Skeletal muscle tissue (tissue), 4 donors: ENCODE data around the gene PPP2R5E. TPM values are rescaled to one million over a fixed set of nuclear protein-coding genes. Genes with fewer than 3 reads are reported as not detected.

Source experiments
- H3K27ac ChIP-seq: one replicate; pipeline ENCODE4 v1.7.0; 2013; ENCODE audit warnings: mild to moderate bottlenecking, low read depth, low read length, inconsistent platforms
- H3K27me3 ChIP-seq, 3 donors: one replicate each; pipeline ENCODE4 v1.7.0; 2013; ENCODE audit warnings: low read length in 3 of 3; ENCODE audit not compliant: control insufficient read depth in 3 of 3, insufficient read depth in 3 of 3
- H3K36me3 ChIP-seq, 3 donors: one replicate each; pipeline ENCODE4 v1.7.0; 2013; ENCODE audit warnings: low read length in 3 of 3; ENCODE audit not compliant: control insufficient read depth in 3 of 3, insufficient read depth in 3 of 3
- H3K4me1 ChIP-seq, 3 donors: one replicate each; pipeline ENCODE4 v1.7.0; 2013; ENCODE audit warnings: low read length in 3 of 3, mild to moderate bottlenecking in 3 of 3; ENCODE audit not compliant: control insufficient read depth in 3 of 3, insufficient read depth in 3 of 3
- H3K4me3 ChIP-seq, 3 donors: one replicate each; pipeline ENCODE4 v1.7.0; 2013; ENCODE audit warnings: low read length in 3 of 3
- H3K9ac ChIP-seq, 3 donors: one replicate each; pipeline ENCODE4 v1.7.0; 2013; ENCODE audit warnings: low read length in 3 of 3, mild to moderate bottlenecking in 3 of 3, moderate library complexity in 2 of 3, low read depth in 1 of 3
- H3K9me3 ChIP-seq, 3 donors: one replicate each; pipeline ENCODE4 v1.7.0; 2013; ENCODE audit warnings: low read length in 3 of 3; ENCODE audit not compliant: control insufficient read depth in 3 of 3
- total RNA-seq: library from RNA; depleted of rRNA; stranded (reverse); fragments of >200 nt; gene quantifications from one replicate; pipeline ENCODE4 v1.2.3, GENCODE V29; 2014
- donor health status: Osteomylitis.

Gene PPP2R5E
- total RNA-seq, 1 donor from 2014 or later: 11.0 TPM

GRCh38 chr14:63460680-63461369 is 82.4 kb downstream of the PPP2R5E start:
- no peaks in the 10 kb centered on the region for H3K9me3 ChIP-seq
- H3K4me3 ChIP-seq: no peak overlapping the region
- peaks cover 4 to 8% (median 8%) of the 10 kb centered on the region in 3 donors for H3K4me1 ChIP-seq
- H3K9ac ChIP-seq: no peak overlapping the region
- H3K36me3 ChIP-seq: no peaks in the 10 kb centered on the region
- no peak overlapping the region for H3K27ac ChIP-seq
- no peaks in the 10 kb centered on the region for H3K27me3 ChIP-seq

GRCh38 chr14:63459738-63460137 is 83.4 kb downstream of the PPP2R5E start:
- no peak overlapping the region for H3K4me3 ChIP-seq
- no peaks in the 10 kb centered on the region for H3K27me3 ChIP-seq
- H3K9me3 ChIP-seq: no peaks in the 10 kb centered on the region
- H3K4me1 ChIP-seq: peaks cover 6 to 14% (median 8%) of the 10 kb centered on the region in 3 donors
- H3K9ac ChIP-seq: no peak overlapping the region
- H3K36me3 ChIP-seq: no peaks in the 10 kb centered on the region
- H3K27ac ChIP-seq: no peak overlapping the region

DNA sequence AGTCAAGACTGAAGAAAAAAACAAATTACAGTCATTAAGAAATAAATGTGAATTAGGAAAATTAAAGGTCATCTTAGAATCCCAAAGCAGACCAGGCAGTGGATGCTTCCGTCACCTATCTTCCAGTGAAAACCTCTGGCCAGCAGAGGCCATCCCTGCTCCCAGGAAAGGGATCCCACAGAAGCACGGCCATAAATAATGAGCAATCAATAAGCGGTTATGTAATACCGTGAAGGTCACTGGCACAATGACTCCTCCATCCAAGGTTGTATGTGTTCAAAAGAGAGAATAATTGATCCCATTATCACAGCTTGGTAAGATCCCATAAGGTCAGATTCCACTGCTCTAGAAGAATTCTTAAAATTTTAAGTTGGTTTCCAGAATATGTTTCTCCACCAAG is 85.7 kb downstream of the PPP2R5E start:
- Histone ChIP-seq H3K4me1 (peaks cover 10 to 17% (median 12%) of the 10 kb centered on the region in 3 donors), H3K9me3 (no peaks in the 10 kb centered on the region), H3K36me3 (no peaks in the 10 kb centered on the region), H3K27ac (no peak overlapping the region), H3K27me3 (no peaks in the 10 kb centered on the region), H3K4me3 (no peak overlapping the region), H3K9ac (no peak overlapping the region)

- Histone ChIP-seq H3K9ac (no peak overlapping the region), H3K27ac (no peak overlapping the region)
These were observed 88.1 kb downstream of the PPP2R5E start for GRCh38 chr14:63454863-63455622.

GRCh38 chr14:63454436-63454835 is 88.7 kb downstream of the PPP2R5E start:
- peaks cover 0 to 2% (median 0%) of the 10 kb centered on the region in 3 donors for H3K36me3 ChIP-seq
- H3K4me1 ChIP-seq: peaks cover 2 to 9% (median 8%) of the 10 kb centered on the region in 3 donors
- H3K27me3 ChIP-seq: no peaks in the 10 kb centered on the region
- no peak overlapping the region for H3K4me3 ChIP-seq
- H3K27ac ChIP-seq: no peak overlapping the region
- no peaks in the 10 kb centered on the region for H3K9me3 ChIP-seq
- no peak overlapping the region for H3K9ac ChIP-seq

More at GRCh38 chr14:63454863-63455622, 88.1 kb downstream of the PPP2R5E start:
- Histone ChIP-seq H3K9me3 (no peaks in the 10 kb centered on the region), H3K36me3 (peaks cover 0 to 2% (median 0%) of the 10 kb centered on the region in 3 donors), H3K27me3 (no peaks in the 10 kb centered on the region), H3K4me1 (peaks cover 7 to 11% (median 9%) of the 10 kb centered on the region in 3 donors), H3K4me3 (no peak overlapping the region)

- no peaks in the 10 kb centered on the region for H3K9me3 ChIP-seq
- H3K27me3 ChIP-seq: no peaks in the 10 kb centered on the region
- H3K9ac ChIP-seq: no peak overlapping the region
- no peak overlapping the region for H3K27ac ChIP-seq
- H3K36me3 ChIP-seq: peaks cover 0 to 2% (median 0%) of the 10 kb centered on the region in 3 donors
- peaks cover 2 to 9% (median 8%) of the 10 kb centered on the region in 3 donors for H3K4me1 ChIP-seq
- no peak overlapping the region for H3K4me3 ChIP-seq
These were observed 89.7 kb downstream of the PPP2R5E start for GRCh38 chr14:63453443-63453936.

DNA sequence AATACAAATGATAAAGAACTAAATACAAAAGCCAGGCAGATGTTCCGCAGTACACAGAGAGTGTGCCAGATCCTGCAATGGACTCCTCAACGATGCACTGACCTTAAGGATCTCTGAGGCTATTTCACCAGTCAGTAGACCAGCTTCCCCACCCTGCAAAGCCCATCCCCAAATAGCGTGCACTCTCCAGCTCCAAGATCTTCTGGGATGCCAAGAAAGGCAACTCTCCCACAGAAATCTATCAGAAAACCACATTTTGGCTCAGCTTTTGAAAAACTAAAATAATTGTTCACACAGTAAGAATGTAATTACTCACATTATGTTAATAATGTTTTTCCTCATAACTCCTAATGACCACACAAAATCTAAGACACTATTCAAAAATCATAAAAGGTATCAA is 90.4 kb downstream of the PPP2R5E start:
- Histone ChIP-seq H3K27me3 (no peaks in the 10 kb centered on the region), H3K4me3 (no peak overlapping the region), H3K9me3 (no peaks in the 10 kb centered on the region), H3K36me3 (peaks cover 0 to 2% (median 0%) of the 10 kb centered on the region in 3 donors), H3K4me1 (peaks cover 2 to 9% (median 8%) of the 10 kb centered on the region in 3 donors), H3K9ac (no peak overlapping the region), H3K27ac (no peak overlapping the region)

GRCh38 chr14:63448841-63449240 is 94.3 kb downstream of the PPP2R5E start:
- H3K9me3 ChIP-seq: no peaks in the 10 kb centered on the region
- H3K27ac ChIP-seq: no peak overlapping the region
- no peaks in the 10 kb centered on the region for H3K27me3 ChIP-seq
- no peak overlapping the region for H3K4me3 ChIP-seq
- H3K9ac ChIP-seq: no peak overlapping the region
- H3K4me1 ChIP-seq: peaks cover 2 to 5% (median 4%) of the 10 kb centered on the region in 3 donors
- H3K36me3 ChIP-seq: peaks cover 0 to 2% (median 0%) of the 10 kb centered on the region in 3 donors

GRCh38 chr14:63444588-63444987 is 98.6 kb downstream of the PPP2R5E start:
- no peaks in the 10 kb centered on the region for H3K27me3 ChIP-seq
- no peaks in the 10 kb centered on the region for H3K9me3 ChIP-seq
- peaks cover 0 to 8% (median 0%) of the 10 kb centered on the region in 3 donors for H3K4me1 ChIP-seq
- H3K9ac ChIP-seq: no peak overlapping the region
- H3K4me3 ChIP-seq: no peak overlapping the region
- no peaks in the 10 kb centered on the region for H3K36me3 ChIP-seq
- no peak overlapping the region for H3K27ac ChIP-seq

GRCh38 chr14:63443988-63444387 is 99.2 kb downstream of the PPP2R5E start:
- Histone ChIP-seq H3K9ac (no peak overlapping the region), H3K4me1 (peaks cover 2 to 10% (median 3%) of the 10 kb centered on the region in 3 donors), H3K36me3 (no peaks in the 10 kb centered on the region), H3K27me3 (no peaks in the 10 kb centered on the region), H3K27ac (no peak overlapping the region), H3K9me3 (no peaks in the 10 kb centered on the region), H3K4me3 (no peak overlapping the region)
